ENCODE data around the gene SCN1A. TPM values are rescaled to one million over a fixed set of nuclear protein-coding genes. Genes with fewer than 3 reads are reported as not detected.

The SCN1A gene
- total and polyA plus RNA-seq, 2 of the 8 experiments (the other 6 are each of a cell fraction or from before 2014, with no cell fraction given): 0.18 to 1.9 TPM

DNA sequence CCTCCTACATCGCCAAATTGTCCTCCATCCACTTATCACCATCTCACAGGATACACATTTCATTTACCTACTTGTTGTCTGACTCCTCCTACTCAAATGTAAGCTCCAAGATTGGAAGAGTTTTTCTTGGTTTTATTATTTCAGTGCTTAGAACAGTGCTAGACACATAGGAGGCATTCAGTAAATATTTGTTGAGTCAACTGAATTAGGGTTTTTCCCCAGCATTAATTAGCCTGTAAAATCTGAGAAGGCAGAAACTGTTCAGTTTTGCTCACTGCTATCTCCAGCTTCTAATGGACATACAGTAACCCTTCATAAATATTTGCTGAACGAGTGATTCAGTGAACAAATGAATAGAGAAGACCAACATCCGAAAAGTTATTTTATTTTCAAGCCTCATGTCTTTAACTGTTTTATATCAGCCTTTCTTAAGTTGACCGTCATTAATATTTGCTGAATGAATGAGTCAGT is 175.0 kb downstream of the SCN1A start (continued):
- TF ChIP-seq, protein P1, sequence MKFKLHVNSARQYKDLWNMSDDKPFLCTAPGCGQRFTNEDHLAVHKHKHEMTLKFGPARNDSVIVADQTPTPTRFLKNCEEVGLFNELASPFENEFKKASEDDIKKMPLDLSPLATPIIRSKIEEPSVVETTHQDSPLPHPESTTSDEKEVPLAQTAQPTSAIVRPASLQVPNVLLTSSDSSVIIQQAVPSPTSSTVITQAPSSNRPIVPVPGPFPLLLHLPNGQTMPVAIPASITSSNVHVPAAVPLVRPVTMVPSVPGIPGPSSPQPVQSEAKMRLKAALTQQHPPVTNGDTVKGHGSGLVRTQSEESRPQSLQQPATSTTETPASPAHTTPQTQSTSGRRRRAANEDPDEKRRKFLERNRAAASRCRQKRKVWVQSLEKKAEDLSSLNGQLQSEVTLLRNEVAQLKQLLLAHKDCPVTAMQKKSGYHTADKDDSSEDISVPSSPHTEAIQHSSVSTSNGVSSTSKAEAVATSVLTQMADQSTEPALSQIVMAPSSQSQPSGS (IDR thresholded peaks at IDR 0.05; ENCODE audit: low read length): no peak
